ENCODE measurements around the gene PLAC1. TPM values are rescaled to one million over a fixed set of nuclear protein-coding genes. Genes with fewer than 3 reads are reported as not detected.

Gene PLAC1
- polyA plus RNA-seq, 1 donor from 2014 or later, result not detected

DNA sequence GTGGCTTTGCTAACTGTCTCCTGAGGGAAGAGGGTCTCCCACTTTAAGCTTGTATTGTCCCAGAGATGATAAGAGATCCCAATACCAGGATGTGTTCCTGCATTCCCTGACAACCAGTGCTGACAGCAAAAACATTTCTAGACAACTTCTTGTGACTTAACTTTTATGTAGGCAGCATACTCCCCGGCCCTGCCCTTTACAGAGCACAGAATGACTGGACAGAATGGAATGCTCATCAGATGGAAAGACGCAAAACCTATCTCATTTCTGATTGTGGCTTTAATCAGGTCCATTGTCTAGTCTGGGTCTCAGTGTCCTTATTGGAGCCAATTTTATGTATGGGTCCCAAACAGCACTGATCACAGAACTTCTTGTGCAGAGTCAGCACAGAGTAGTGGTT is 18.2 kb upstream of the PLAC1 start:
- H3K27me3 ChIP-seq (ENCODE audit: insufficient read depth, low read depth, low read length), result no peaks in the 10 kb centered on the region
- no peaks in the 10 kb centered on the region for H3K9me3 ChIP-seq (ENCODE audit: low read length)
- H3K9ac ChIP-seq (ENCODE audit: low read length), result no peak overlapping the region
- no peak overlapping the region for H3K4me3 ChIP-seq (ENCODE audit: low read length)
- no peak overlapping the region for H3K27ac ChIP-seq (ENCODE audit: low read length)
- H3K9me2 ChIP-seq (ENCODE audit: insufficient read depth, low read length), result no peaks in the 10 kb centered on the region
- no peak overlapping the region for H2AFZ ChIP-seq (ENCODE audit: low read depth, low read length)
- H3K36me3 ChIP-seq (ENCODE audit: insufficient read depth, low read length), result no peaks in the 10 kb centered on the region
- no peaks in the 10 kb centered on the region for H3K79me2 ChIP-seq (replicated peaks; ENCODE audit: insufficient read depth, low read length)
- no peak overlapping the region for H3K4me2 ChIP-seq (ENCODE audit: low read length)
- H3F3A ChIP-seq (ENCODE audit: insufficient read depth, low read length, poor library complexity, severe bottlenecking), result no peaks in the 10 kb centered on the region
- no peaks in the 10 kb centered on the region for H4K20me1 ChIP-seq (ENCODE audit: insufficient read depth)
- TF ChIP-seq EP300 (conservative IDR thresholded peaks at IDR 0.05; ENCODE audit: poor library complexity, severe bottlenecking) (no peak), MXI1 (conservative IDR thresholded peaks at IDR 0.05; ENCODE audit: poor library complexity, severe bottlenecking) (no peak), TAF1 (IDR thresholded peaks at IDR 0.05; ENCODE audit: low read depth) (no peak)
- TF ChIP-seq, protein P1, sequence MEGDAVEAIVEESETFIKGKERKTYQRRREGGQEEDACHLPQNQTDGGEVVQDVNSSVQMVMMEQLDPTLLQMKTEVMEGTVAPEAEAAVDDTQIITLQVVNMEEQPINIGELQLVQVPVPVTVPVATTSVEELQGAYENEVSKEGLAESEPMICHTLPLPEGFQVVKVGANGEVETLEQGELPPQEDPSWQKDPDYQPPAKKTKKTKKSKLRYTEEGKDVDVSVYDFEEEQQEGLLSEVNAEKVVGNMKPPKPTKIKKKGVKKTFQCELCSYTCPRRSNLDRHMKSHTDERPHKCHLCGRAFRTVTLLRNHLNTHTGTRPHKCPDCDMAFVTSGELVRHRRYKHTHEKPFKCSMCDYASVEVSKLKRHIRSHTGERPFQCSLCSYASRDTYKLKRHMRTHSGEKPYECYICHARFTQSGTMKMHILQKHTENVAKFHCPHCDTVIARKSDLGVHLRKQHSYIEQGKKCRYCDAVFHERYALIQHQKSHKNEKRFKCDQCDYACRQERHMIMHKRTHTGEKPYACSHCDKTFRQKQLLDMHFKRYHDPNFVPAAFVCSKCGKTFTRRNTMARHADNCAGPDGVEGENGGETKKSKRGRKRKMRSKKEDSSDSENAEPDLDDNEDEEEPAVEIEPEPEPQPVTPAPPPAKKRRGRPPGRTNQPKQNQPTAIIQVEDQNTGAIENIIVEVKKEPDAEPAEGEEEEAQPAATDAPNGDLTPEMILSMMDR (IDR thresholded peaks at IDR 0.05; ENCODE audit: poor library complexity, severe bottlenecking), result no peak

DNA sequence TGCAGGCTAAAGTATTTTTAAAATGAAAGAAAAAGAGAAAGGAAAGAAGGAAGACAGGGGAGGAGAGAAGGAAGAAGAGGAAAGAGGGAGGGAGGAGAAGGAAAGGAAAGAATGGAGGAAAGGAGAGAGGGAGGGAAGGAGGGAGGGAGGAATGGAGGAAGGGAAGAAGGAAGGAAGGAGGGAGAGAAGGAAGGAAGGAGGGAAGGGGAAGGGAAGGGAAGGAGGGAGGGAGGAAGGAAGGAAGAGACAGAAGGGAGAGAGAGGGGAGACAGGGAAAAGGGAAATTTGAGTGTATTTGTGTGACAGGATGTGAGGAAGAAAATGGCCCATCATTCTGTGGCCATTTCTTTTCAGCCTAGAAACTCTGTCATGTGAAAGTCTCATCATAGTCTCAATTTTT is 14.9 kb upstream of the PLAC1 start:
- no peaks in the 10 kb centered on the region for H3K9me3 ChIP-seq (ENCODE audit: low read length)
- TF ChIP-seq, protein P2, sequence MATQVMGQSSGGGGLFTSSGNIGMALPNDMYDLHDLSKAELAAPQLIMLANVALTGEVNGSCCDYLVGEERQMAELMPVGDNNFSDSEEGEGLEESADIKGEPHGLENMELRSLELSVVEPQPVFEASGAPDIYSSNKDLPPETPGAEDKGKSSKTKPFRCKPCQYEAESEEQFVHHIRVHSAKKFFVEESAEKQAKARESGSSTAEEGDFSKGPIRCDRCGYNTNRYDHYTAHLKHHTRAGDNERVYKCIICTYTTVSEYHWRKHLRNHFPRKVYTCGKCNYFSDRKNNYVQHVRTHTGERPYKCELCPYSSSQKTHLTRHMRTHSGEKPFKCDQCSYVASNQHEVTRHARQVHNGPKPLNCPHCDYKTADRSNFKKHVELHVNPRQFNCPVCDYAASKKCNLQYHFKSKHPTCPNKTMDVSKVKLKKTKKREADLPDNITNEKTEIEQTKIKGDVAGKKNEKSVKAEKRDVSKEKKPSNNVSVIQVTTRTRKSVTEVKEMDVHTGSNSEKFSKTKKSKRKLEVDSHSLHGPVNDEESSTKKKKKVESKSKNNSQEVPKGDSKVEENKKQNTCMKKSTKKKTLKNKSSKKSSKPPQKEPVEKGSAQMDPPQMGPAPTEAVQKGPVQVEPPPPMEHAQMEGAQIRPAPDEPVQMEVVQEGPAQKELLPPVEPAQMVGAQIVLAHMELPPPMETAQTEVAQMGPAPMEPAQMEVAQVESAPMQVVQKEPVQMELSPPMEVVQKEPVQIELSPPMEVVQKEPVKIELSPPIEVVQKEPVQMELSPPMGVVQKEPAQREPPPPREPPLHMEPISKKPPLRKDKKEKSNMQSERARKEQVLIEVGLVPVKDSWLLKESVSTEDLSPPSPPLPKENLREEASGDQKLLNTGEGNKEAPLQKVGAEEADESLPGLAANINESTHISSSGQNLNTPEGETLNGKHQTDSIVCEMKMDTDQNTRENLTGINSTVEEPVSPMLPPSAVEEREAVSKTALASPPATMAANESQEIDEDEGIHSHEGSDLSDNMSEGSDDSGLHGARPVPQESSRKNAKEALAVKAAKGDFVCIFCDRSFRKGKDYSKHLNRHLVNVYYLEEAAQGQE (IDR thresholded peaks at IDR 0.05; ENCODE audit: borderline replicate concordance), result no peak
- TF ChIP-seq TAF1 (IDR thresholded peaks at IDR 0.05; ENCODE audit: low read depth) (no peak), POLR2AphosphoS5 (IDR thresholded peaks at IDR 0.05) (no peak), EP300 (conservative IDR thresholded peaks at IDR 0.05; ENCODE audit: poor library complexity, severe bottlenecking) (no peak), SMC3 (conservative IDR thresholded peaks at IDR 0.05; ENCODE audit: poor library complexity) (no peak), MXI1 (conservative IDR thresholded peaks at IDR 0.05; ENCODE audit: poor library complexity, severe bottlenecking) (no peak), EZH2 (IDR thresholded peaks at IDR 0.05; ENCODE audit: borderline replicate concordance, insufficient read depth, low read length, poor library complexity, severe bottlenecking) (no peak), RAD21 (conservative IDR thresholded peaks at IDR 0.05) (no peak)
- TF ChIP-seq, protein P1 (IDR thresholded peaks at IDR 0.05; ENCODE audit: poor library complexity, severe bottlenecking), result no peak
- no peak overlapping the region for H3K27ac ChIP-seq (ENCODE audit: low read length)
- H3K79me2 ChIP-seq (replicated peaks; ENCODE audit: insufficient read depth, low read length), result no peaks in the 10 kb centered on the region
- H4K20me1 ChIP-seq (ENCODE audit: insufficient read depth), result no peaks in the 10 kb centered on the region
- no peaks in the 10 kb centered on the region for H3K27me3 ChIP-seq (ENCODE audit: insufficient read depth, low read depth, low read length)
- no peak overlapping the region for H3K9ac ChIP-seq (ENCODE audit: low read length)
- no peak overlapping the region for H3K4me3 ChIP-seq (ENCODE audit: low read length)
- no peak overlapping the region for H3K4me2 ChIP-seq (ENCODE audit: low read length)
- H3K9me2 ChIP-seq (ENCODE audit: insufficient read depth, low read length), result no peaks in the 10 kb centered on the region
- H2AFZ ChIP-seq (ENCODE audit: low read depth, low read length), result no peak overlapping the region
- H3F3A ChIP-seq (ENCODE audit: insufficient read depth, low read length, poor library complexity, severe bottlenecking), result no peaks in the 10 kb centered on the region
- no peaks in the 10 kb centered on the region for H3K36me3 ChIP-seq (ENCODE audit: insufficient read depth, low read length)
